Measurements from ENCODE around the gene FBXL16.

FBXL16 gene

DNA sequence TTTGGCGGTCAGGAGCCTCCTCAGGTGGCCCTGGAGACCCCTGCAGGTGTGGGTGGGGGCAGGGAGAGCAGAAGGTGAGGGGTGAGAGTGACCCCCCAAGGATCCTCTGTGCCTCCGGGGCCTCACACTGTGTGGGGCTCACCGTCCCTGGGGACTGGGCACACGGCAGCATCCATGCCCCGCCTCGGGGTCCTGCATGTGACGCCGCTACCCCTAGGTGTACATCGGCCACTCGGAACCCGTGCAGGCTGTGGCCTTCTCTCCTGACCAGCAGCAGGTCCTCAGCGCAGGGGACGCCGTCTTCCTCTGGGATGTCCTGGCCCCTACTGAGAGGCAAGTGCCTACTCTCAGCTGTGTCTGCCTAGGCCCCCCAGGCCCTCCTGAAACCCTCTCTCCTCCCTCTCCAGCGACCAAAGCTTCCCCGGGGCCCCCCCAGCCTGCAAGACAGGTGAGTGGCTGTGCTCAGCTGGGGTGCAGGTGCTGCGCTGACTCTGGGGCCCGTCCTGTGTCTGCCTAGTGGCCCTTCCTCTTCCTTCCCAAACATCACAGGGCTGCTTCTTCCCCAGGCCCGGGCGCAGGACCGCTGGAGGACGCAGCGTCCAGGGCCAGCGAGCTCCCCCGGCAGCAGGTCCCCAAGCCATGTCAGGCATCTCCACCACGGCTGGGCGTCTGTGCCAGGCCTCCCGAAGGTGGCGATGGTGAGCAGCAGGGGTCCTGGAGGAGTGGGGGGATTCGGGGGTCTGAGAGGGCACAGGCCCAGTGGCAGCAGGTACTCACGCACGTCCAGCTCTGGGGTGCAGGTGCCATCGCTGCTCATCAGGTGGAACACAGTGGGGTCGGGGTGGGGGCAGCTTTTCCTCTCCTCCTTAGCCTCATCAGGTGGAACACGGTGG is 46.7 kb downstream of the FBXL16 start:
- DNase-seq: no peak

DNA sequence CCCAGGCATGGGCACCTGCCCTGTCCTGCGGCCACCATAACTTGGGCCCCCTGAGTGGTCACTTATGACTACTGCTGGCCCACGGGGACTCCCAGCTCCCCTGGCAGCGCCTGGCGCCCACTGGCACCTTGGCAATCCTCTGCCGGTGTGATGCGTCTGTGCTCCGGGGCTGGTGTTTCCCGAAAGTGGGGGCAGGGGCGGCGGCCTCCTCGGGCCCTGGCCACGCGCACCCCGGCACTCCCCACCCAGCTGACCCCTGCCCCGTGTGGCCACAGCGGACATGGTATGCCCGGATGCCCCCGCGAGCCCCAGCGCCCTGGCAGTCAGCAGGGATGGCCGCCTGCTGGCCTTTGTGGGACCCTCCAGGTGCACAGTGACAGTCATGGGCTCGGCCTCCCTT is 48.1 kb downstream of the FBXL16 start:
- DNase-seq: no peak

DNA sequence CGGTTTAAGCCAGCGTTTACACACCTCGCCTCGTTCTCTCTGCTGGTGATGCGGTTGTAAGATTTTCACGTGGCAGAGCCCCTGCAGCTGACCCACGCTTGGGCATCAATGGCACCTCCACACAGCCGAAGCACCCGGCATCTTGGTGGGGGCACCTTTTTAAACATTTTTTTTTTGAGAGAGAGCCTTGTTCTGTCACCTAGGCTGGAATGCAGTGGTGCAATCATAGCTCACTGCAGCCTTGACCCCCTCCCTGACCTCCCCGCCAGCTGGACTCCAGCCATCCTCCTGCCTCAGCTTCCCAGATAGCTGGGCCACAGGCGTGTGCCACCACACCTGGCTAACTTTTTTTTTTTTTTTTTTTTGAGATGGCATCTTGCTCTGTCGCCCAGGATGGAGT is 51.6 kb downstream of the FBXL16 start:
- DNase-seq: no peak

DNA sequence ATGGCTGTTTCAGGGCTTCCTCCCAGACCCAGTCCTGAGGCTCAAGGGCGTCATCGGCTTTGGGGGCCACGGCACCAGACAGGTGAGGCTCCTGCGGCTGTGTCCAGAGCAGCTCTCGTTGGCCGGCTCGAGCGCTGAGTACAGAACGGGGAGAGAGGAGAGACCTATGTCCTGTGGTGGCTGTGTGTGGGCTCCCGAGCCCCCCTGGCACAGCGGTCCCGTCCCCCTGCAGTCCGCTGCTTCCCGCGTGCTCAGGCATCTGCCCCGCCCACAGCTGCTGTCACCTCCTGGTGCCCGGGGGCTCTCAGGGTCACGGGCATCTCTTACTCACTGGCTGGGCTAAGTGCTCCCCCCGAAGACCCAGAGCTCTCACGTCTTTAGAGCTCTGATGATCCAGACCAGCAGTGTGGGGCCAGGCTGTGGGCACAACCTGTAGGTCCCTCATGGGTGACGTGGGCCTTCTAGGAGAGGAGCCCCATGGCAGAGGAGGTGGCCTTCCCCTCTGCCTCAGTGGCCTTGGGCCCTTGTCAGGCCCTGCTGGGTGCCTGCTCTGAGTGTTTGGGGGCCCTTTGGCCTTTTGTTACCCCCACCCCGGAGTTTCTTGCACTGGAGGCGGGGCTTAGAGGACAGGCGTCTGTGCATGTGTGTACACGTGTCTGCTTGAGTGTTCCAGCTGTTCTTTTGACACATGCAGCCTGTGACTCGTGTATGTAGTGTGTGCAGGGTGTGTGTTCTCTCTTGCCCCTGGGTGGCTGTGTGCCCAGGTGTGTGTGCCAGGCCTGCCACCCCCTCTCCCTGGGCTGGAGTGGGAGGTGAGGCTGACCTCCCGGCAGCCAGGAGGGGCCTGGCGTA is 52.9 kb downstream of the FBXL16 start:
- no peak for DNase-seq

DNA sequence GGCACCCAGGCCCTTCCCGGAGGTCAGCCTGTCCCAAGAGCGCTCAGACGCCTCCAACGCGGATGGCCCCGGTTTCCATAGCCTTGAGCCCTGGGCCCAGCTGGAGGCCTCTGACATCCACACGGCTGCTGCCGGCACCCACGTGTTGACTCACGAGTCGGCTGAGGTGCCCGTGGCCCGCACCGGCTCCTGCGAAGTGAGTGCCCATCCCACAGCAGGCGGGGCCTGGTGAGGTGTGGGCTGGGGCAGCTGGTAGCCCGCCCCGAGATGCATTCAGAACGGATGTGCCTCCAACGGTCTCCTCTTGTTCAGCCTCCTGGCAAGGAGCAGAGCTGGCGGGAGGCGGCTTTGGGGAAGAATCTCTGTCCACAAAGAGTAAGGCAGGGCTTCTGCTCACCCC is 53.8 kb downstream of the FBXL16 start:
- no peak for DNase-seq

DNA sequence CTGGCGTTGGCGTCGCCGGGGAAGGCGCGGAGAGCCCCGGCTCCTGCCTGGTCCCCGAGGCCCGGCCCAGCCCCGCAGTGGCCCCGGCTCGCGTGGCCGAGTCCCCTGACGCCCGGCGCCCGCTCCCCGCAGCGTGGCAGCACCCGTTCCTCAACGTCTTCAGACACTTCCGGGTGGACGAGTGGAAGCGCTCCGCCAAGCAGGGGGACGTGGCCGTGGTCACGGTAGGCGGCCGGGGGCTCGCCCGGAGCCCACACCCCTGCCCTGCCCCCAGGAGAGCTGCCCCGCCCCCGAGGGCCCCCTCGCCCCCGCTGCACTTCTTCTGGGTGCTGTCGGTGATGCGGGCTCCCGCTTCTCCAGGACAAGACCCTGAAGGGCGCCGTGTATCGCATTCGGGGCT is 56.0 kb downstream of the FBXL16 start:
- no peak for DNase-seq

DNA sequence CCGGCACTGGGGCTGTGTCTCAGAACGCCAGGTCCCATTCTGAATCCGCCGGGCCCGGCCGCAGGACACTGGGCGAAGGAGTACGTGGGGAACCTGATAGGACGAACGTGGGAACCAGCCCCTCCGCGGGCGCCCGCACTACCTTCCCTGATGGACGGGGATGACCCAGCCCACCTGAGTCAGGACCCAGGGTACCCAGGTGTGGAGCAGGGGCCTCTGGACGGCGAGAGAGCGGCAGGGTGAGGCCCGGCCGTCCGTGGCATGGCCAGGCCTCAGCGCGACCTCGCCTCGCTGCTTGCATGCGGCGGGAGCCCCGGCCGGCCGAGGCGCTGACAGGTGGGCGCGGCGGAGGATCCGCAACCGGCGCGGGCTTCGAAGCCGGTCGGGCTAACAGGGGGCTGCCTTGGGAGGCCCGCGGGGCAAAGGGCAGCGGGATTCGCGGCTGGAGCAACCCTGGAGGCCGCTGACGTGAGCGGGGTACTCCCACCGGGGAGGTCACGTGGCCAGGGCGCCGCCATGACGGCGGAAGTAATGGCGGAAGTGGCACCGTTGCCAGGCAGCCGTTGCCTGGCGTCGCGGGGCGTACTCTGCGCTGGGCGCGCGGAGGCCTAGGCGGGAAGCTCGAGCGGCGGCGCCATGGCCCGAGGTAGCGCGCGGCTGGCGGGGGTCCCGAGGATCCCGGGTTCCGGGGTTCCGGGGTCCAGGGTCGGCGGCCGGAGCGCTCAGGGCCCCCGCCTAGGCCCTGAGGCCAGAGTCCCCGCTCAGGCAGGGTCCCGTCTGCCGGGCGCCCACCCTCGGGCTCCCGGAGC is 56.6 kb downstream of the FBXL16 start, which contains the start of gene WDR90:
WDR90 (plus strand) TSS at position 585 of the 809 bp plus-strand sequence; CDS start at position 637, 52 bp downstream.
- DNase-seq: peak; percentile 93

DNA sequence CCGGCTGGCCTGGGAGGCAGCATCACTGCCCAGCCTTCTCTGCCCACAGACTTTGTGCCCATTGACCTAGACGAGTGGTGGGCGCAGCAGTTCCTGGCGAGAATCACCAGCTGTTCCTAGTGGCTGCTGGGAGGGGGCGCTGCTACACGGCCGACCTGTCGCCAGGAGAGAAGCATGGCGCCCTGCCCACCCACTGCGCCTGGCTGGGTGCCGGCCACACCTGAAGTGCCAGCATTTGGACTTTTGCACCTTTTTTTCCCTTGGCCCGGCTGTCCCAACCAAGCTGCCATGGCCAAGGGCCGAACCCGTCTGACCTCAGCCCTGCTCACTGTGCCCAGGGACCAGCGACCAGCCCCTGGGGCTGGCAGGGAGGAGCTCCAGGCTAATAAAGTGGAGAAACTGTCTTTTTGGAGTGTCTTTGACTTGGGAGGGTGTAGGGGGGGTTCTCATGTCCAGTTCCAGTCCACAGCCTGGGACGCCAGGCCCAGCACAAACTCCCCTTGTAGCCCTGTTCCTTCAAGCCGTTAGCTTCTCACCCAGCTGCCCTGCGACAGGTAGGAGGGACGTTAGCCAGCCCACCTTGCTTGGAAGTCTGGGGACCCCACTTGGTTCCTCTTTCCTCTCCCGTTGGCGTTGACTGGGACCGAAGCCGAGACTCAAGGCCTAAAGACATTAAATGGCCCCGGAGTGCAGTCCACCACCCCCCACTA is 57.4 kb downstream of the FBXL16 start:
- DNase-seq: peak; percentile 41

DNA sequence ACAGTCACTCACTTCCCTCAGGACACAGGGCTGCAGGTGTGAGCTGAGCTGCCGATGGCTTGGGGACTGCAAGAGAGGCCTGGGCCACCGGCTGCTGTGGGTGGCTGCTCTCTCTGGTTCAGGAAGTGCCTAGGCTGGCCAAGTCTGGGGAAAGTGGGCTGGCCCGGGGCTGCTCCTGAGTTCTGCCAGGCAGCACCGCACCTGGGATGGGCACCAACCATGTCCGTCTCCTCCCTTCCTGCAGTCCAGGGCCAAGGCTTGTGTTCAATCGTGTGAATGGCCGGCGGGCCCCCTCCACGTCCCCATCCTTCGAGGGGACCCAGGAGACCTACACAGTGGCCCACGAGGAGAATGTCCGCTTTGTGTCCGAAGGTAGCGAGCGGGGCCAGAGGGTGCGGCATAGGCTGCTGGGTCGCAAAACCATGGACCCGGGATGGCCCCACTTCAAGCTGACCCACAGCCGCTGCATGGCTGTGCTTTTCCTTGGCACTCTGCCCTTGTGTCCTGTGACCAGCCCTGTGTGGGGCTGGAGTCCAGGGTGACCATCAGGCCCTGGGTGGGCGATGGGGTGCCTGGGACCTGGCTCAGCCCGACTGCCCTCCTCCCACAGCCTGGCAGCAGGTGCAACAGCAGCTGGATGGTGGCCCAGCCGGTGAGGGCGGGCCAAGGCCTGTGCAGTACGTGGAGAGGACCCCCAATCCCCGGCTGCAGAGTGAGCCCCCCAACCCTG is 58.3 kb downstream of the FBXL16 start:
- DNase-seq: no peak

DNA sequence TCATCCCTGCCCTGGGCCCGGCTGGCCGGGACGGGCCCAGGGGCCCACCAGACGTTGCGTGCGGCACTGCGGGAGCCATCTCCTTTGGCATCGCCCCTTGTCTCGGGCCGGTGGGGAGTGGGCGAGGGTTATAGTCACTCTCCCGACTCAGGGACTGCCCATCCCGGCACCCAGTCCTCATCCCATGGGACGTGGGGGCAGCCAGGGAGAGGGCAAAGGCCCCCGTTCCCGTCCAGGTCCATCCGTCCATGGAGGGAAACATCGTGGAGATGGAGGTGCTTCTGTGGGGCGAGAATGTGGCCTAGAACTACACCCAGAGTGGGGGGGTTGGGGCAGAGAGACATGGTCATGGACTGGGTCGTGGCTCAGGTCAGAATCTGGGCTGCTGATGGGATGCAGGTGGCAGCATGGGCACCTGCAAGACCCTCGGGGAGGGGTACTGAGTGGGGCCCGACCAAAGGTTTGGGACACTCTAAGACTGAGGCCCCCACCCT is 58.9 kb downstream of the FBXL16 start:
- DNase-seq: no peak

DNA sequence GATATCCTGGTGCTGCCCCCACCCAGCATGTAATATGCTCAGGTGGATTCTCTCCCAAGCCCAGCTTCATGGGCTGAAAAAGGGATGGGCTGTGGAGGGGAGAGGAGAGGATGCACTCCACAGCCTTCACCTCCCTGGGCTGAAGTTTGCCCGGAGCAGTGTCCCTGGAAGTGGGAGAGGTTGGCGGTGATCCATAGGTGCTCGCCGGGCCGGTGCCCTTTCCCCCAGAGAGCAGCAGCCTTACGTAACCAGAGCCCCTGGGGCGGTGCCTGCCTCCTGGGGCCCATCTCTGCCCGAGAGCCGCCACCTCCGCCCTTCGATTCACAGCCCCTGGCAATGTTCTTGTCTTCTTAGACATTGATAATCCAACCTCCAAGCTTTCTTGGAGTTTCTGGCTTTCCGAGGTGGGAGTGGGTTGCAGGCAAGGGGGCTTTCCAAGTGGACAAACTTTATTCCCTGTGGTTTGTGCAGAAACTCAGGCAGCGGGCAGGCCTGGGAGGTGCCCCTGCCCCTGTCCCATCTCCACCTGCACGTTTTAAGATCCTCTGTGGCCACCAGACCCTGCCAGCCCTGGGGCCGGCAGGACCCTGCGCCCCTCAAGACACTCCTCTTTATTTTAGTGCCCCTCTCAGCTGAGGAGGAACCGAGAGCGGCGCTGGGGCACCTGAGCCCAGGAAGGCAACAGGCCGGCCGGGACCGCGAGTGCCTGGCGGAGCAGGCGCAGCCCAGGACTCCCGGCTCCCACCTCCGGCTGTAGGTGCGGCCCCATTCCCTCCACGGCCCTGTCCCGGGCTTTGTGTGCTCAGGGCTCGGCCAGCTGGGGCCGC is 59.5 kb downstream of the FBXL16 start:
- DNase-seq: no peak

- DNase-seq: no peak
These were observed 61.0 kb downstream of the FBXL16 start for GRCh38 chr16:644556-644955.

GRCh38 chr16:643050-643368 is 62.6 kb downstream of the FBXL16 start:
- DNase-seq: no peak

Data from CD4-positive, alpha-beta T cell treated with Interleukin-17A for 4 hours (primary cell).